BJ (cell line): ENCODE measurements around the gene ARHGAP5. TPM values are rescaled to one million over a fixed set of nuclear protein-coding genes. Genes with fewer than 3 reads are reported as not detected.
A peak's percentile ranks its signal among the peaks of the same experiment; 100 is the strongest.
"Not testable (repeated sequence)": the region's sequence is repeated elsewhere in the genome, so short reads cannot be mapped to it uniquely, and the experiment has no call there.

ENCODE experiments used
- CTCF ChIA-PET: fragments of 350-600 bp; formaldehyde crosslinking; extraction: SDS; loops from one replicate; lab custom pipeline; 2021; ENCODE audit warnings: antibody characterized with exemption, inconsistent platforms; lab: Yijun Ruan, JAX
- POLR2A ChIA-PET: fragments of 300-600 bp; sonication (Branson Sonifier 250); formaldehyde crosslinking; extraction: SDS; loops from one replicate; lab custom pipeline; 2021; ENCODE audit warnings: antibody characterized with exemption; lab: Charles Lee
- DNase-seq: peaks from one replicate; pipeline ENCODE4 v3.0.0-alpha.2; 2011; ENCODE audit warnings: low read depth
- H3K27me3 ChIP-seq: 2 replicates; pipeline ENCODE4 v1.6.0; 2011; ENCODE audit warnings: low read length; ENCODE audit not compliant: control insufficient read depth, insufficient read depth
- H3K36me3 ChIP-seq: 2 replicates; pipeline ENCODE4 v1.5.1; 2011; ENCODE audit warnings: low read length; ENCODE audit not compliant: control insufficient read depth, insufficient read depth
- H3K4me3 ChIP-seq: 2 replicates; pipeline ENCODE4 v1.5.1; 2011; ENCODE audit warnings: low read depth, mild to moderate bottlenecking, control low read depth, low read length
- CTCF ChIP-seq: IDR thresholded peaks from 2 replicates; pipeline ENCODE4 v1.5.1; 2011; ENCODE audit warnings: low read depth, mild to moderate bottlenecking, control low read depth, inconsistent platforms, low read length, moderate library complexity; ENCODE audit not compliant: insufficient read depth
- polyA plus RNA-seq: library from polyadenylated mRNA; depleted of rRNA; stranded (reverse); fragments of >200 nt; gene quantifications from 2 replicates; pipeline ENCODE4 v1.2.3, GENCODE V29; 2011

The ARHGAP5 gene
- polyA plus RNA-seq, 1 experiment = 17.4 TPM

- H3K27me3 ChIP-seq, H3K36me3 ChIP-seq, CTCF ChIA-PET, DNase-seq, H3K4me3 ChIP-seq, POLR2A ChIA-PET: not testable (repeated sequence)
Measured at GRCh38 chr14:32127731-32128654, 50.9 kb downstream of the ARHGAP5 start.

GRCh38 chr14:32128703-32129102 is 51.6 kb downstream of the ARHGAP5 start:
- Histone ChIP-seq H3K27me3 (no peaks in the 10 kb centered on the region), H3K4me3 (no peak overlapping the region), H3K36me3 (peaks cover 6% of the 10 kb centered on the region)
- no peak for DNase-seq
- TF ChIP-seq CTCF = no peak
- ChIA-PET CTCF (no interaction called here), POLR2A (no interaction called here)

- CTCF ChIA-PET = no interaction called here
- POLR2A ChIA-PET = interaction anchor here (0.7 kb wide), 1 partner anchor 52 kb away, joined by 5 read pairs; no protein-coding TSS in a partner anchor
- DNase-seq = peak; percentile 59
- no peak for TF ChIP-seq CTCF
- Histone ChIP-seq H3K36me3 (peaks cover 6% of the 10 kb centered on the region), H3K27me3 (no peaks in the 10 kb centered on the region), H3K4me3 (no peak overlapping the region)
Measured at GRCh38 chr14:32129124-32129523, 52.0 kb downstream of the ARHGAP5 start.

DNA sequence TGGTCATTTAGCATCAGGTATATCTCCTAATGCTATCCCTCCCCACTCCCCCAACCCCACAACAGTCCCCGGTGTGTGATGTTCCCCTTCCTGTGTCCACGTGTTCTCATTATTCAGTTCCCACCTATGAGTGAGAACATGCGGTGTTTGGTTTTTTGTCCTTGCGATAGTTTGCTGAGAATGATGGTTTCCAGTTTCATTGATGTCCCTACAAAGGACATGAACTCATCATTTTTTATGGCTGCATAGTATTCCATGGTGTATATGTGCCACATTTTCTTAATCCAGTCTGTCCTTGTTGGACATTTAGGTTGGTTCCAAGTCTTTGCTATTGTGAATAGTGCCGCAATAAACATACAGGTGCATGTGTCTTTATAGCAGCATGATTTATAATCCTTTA is 54.6 kb downstream of the ARHGAP5 start:
- POLR2A ChIA-PET, H3K4me3 ChIP-seq, H3K36me3 ChIP-seq, DNase-seq, CTCF ChIA-PET, H3K27me3 ChIP-seq: not testable (repeated sequence)

GRCh38 chr14:32134448-32135097 is 57.5 kb downstream of the ARHGAP5 start:
- Histone ChIP-seq H3K27me3 (no peaks in the 10 kb centered on the region), H3K4me3 (no peak overlapping the region), H3K36me3 (no peaks in the 10 kb centered on the region)
- POLR2A ChIA-PET = no interaction called here
- peak; percentile 44 for DNase-seq
- no peak for TF ChIP-seq CTCF
- CTCF ChIA-PET = no interaction called here
